Suprapubic skin (tissue), 3 donors: Measurements from ENCODE around the gene PLA1A.

Source experiments
- CTCF ChIP-seq, 2 donors: fragments of 200-600 bp in 1 of 2; fragments of 450-650 bp in 1 of 2; sonication (generic) in 1 of 2; IDR thresholded peaks; one replicate each; pipeline ENCODE4 v1.5.1; 2016 to 2019; ENCODE audit warnings: antibody characterized with exemption in 2 of 2, mild to moderate bottlenecking in 1 of 2, moderate library complexity in 1 of 2
- EP300 ChIP-seq: sonication (generic); formaldehyde crosslinking; IDR thresholded peaks from one replicate; pipeline ENCODE4 v1.6.1; 2017; ENCODE audit warnings: antibody characterized with exemption
- POLR2A ChIP-seq, 2 donors: fragments of 450-650 bp; IDR thresholded peaks; one replicate each; pipeline ENCODE4 v1.6.1; 2017; ENCODE audit warnings: antibody characterized with exemption in 2 of 2, mild to moderate bottlenecking in 2 of 2, moderate library complexity in 2 of 2

- TF ChIP-seq CTCF (IDR thresholded peaks at IDR 0.05) (no peak), EP300 (no peak), POLR2A (IDR thresholded peaks at IDR 0.05) (no peak)
Measured at GRCh38 chr3:119551598-119551997, 46.1 kb upstream of the PLA1A start.
